ENCODE measurements around the gene GPR107. TPM values are rescaled to one million over a fixed set of nuclear protein-coding genes. Genes with fewer than 3 reads are reported as not detected.

Gene GPR107
- polyA plus RNA-seq, 2 of the 4 experiments (the other 2 are of a cell fraction) = 28.1 to 45.1 TPM

GRCh38 chr9:130088051-130088450 is 34.3 kb downstream of the GPR107 start (continued):
- TF ChIP-seq CTCF (IDR thresholded peaks at IDR 0.05) (no peak), RARB (CRISPR knock-in tag; IDR thresholded peaks at IDR 0.05) (no peak)

GRCh38 chr9:130089141-130089540 is 35.4 kb downstream of the GPR107 start:
- 93% methylated on average over 12 of the region's 12 CpGs for WGBS (ENCODE audit: missing lambda C conversion rate)
- no peaks in the 10 kb centered on the region for H3K9me3 ChIP-seq
- no peak overlapping the region for H3K4me3 ChIP-seq
- no peak overlapping the region for H3K4me2 ChIP-seq
- CTCF ChIA-PET = interaction anchor here (1.1 to 2.4 kb wide), 2 partner anchors 18 to 204 kb away, joined by 3 to 11 read pairs; no protein-coding TSS in a partner anchor
- H3K27ac ChIP-seq = no peak overlapping the region
- H3K4me1 ChIP-seq = no peaks in the 10 kb centered on the region
- FAIRE-seq = no peak
- TF ChIP-seq EHMT2 (IDR thresholded peaks at IDR 0.05; ENCODE audit: low read depth) = no peak
- POLR2A ChIA-PET = no interaction called here
- DNase-seq (ENCODE audit: low read depth in 1 of 2, low spot score in 1 of 2) = no peak
- no peak for ATAC-seq

GRCh38 chr9:130090915-130091314 is 37.2 kb downstream of the GPR107 start:
- no peaks in the 10 kb centered on the region for H3K4me1 ChIP-seq
- no peak overlapping the region for H3K4me3 ChIP-seq
- WGBS (ENCODE audit: missing lambda C conversion rate) = 81% methylated on average over 3 of the region's 3 CpGs
- FAIRE-seq = no peak
- no peak for ATAC-seq
- H3K9me3 ChIP-seq = no peaks in the 10 kb centered on the region
- no peak overlapping the region for H3K27ac ChIP-seq
- H3K4me2 ChIP-seq = no peak overlapping the region
- ChIA-PET POLR2A (no interaction called here), CTCF (interaction anchor here (11.4 kb wide), 1 partner anchor 18 kb away, joined by 72 read pairs; no protein-coding TSS in a partner anchor)
- DNase-seq (ENCODE audit: low read depth in 1 of 2, low spot score in 1 of 2) = no peak
- no peak for TF ChIP-seq PHF8 (IDR thresholded peaks at IDR 0.05; ENCODE audit: borderline replicate concordance, low read depth)
- no peak for TF ChIP-seq POLR2A (IDR thresholded peaks at IDR 0.05; ENCODE audit: low read length)

GRCh38 chr9:130092910-130093309 is 39.2 kb downstream of the GPR107 start:
- Histone ChIP-seq H3K4me1 (no peaks in the 10 kb centered on the region), H3K27ac (no peak overlapping the region), H3K9me3 (no peaks in the 10 kb centered on the region), H3K4me3 (no peak overlapping the region), H3K4me2 (no peak overlapping the region)
- WGBS (ENCODE audit: missing lambda C conversion rate) = 94% methylated on average over 4 of the region's 4 CpGs
- ChIA-PET POLR2A (no interaction called here), CTCF (interaction anchor here (0.9 to 11.4 kb wide), 6 partner anchors 11 to 371 kb away, joined by 3 to 72 read pairs (median 4); no protein-coding TSS in a partner anchor)
- DNase-seq (ENCODE audit: low read depth in 1 of 2, low spot score in 1 of 2) (no peak), FAIRE-seq (no peak), ATAC-seq (no peak)
- TF ChIP-seq EHF (CRISPR knock-in tag; IDR thresholded peaks at IDR 0.05) (no peak), KDM1A (IDR thresholded peaks at IDR 0.05; ENCODE audit: low read depth) (no peak)

- TF ChIP-seq CTCF (IDR thresholded peaks at IDR 0.05) = no peak
- no peak for TF ChIP-seq USF2 (IDR thresholded peaks at IDR 0.05)
- TF ChIP-seq FOSB (CRISPR knock-in tag; IDR thresholded peaks at IDR 0.05) = no peak
- TF ChIP-seq PBX3 (IDR thresholded peaks at IDR 0.05) = no peak
- TF ChIP-seq HEYL (CRISPR knock-in tag; IDR thresholded peaks at IDR 0.05) = no peak
- no peak for TF ChIP-seq ZSCAN20 (CRISPR knock-in tag; IDR thresholded peaks at IDR 0.05)
- no peak for TF ChIP-seq EHMT2 (IDR thresholded peaks at IDR 0.05; ENCODE audit: low read depth)
- no peak for TF ChIP-seq MAFK (IDR thresholded peaks at IDR 0.05; ENCODE audit: partially characterized antibody)
- TF ChIP-seq FOXS1 (CRISPR knock-in tag; IDR thresholded peaks at IDR 0.05) = no peak
- no peak for TF ChIP-seq GATA3 (IDR thresholded peaks at IDR 0.05; ENCODE audit: borderline replicate concordance)
- no peak for TF ChIP-seq HMGXB4 (CRISPR knock-in tag; IDR thresholded peaks at IDR 0.05; ENCODE audit: borderline replicate concordance)
- TF ChIP-seq CBX8 (IDR thresholded peaks at IDR 0.05) = no peak
- no peak for TF ChIP-seq NR3C1 (IDR thresholded peaks at IDR 0.05)
- TF ChIP-seq ZFP36 (IDR thresholded peaks at IDR 0.05; ENCODE audit: borderline replicate concordance, partially characterized antibody) = no peak
- no peak for TF ChIP-seq HOXA7 (CRISPR knock-in tag; IDR thresholded peaks at IDR 0.05)
- ChIA-PET POLR2A (no interaction called here), CTCF (interaction anchor here (11.4 kb wide), 1 partner anchor 13 kb away, joined by 72 read pairs; no protein-coding TSS in a partner anchor)
- Histone ChIP-seq H3K27ac (no peak overlapping the region), H3K4me1 (no peaks in the 10 kb centered on the region), H3K4me3 (no peak overlapping the region), H3K4me2 (no peak overlapping the region), H3K9me3 (no peaks in the 10 kb centered on the region)
- ATAC-seq (no peak), DNase-seq (ENCODE audit: low read depth in 1 of 2, low spot score in 1 of 2) (no peak), FAIRE-seq (no peak)
- WGBS (ENCODE audit: missing lambda C conversion rate) = 89% methylated on average over 7 of the region's 7 CpGs
These were observed 42.2 kb downstream of the GPR107 start for GRCh38 chr9:130095872-130096271.

Data from A549 (cell line).